GM23338 (cell line): ENCODE measurements around the gene ARHGEF11. TPM values are rescaled to one million over a fixed set of nuclear protein-coding genes. Genes with fewer than 3 reads are reported as not detected.

ENCODE experiments used
- ATAC-seq: fragments of 200-7000 bp; cut with Tn5 transposase; 3 replicates; pipeline ENCODE4 v1.9.1; 2020
- DNase-seq: peaks from one replicate; pipeline ENCODE4 v3.0.0-alpha.2; 2015; ENCODE audit warnings: low spot score
- H2AFZ ChIP-seq: fragments of 200-600 bp; sonication (generic); 2 replicates; pipeline ENCODE4 v1.8.0; 2016; ENCODE audit warnings: antibody characterized with exemption, mild to moderate bottlenecking, moderate library complexity
- H3F3A ChIP-seq: fragments of 200-600 bp; sonication (generic); replicated peaks from 2 replicates; pipeline ENCODE4 v1.8.0; 2017; ENCODE audit warnings: antibody characterized with exemption, mixed run types, low read depth
- H3K27ac ChIP-seq: fragments of 200-600 bp; sonication (generic); 2 replicates; pipeline ENCODE4 v1.6.1; 2016; ENCODE audit warnings: low read depth
- H3K27me3 ChIP-seq: fragments of 200-600 bp; sonication (generic); 2 replicates; pipeline ENCODE4 v1.8.0; 2016; ENCODE audit warnings: mild to moderate bottlenecking, mixed run types, moderate library complexity; ENCODE audit not compliant: insufficient read depth
- H3K36me3 ChIP-seq: fragments of 200-600 bp; sonication (generic); 2 replicates; pipeline ENCODE4 v1.8.0; 2016; ENCODE audit warnings: mild to moderate bottlenecking; ENCODE audit not compliant: insufficient read depth
- H3K4me1 ChIP-seq: fragments of 200-600 bp; sonication (generic); 2 replicates; pipeline ENCODE4 v1.8.0; 2016; ENCODE audit warnings: mild to moderate bottlenecking, moderate library complexity; ENCODE audit not compliant: insufficient read depth
- H3K4me2 ChIP-seq: fragments of 200-600 bp; sonication (generic); 2 replicates; pipeline ENCODE4 v1.7.1; 2017; ENCODE audit warnings: mixed run types
- H3K4me3 ChIP-seq: fragments of 200-600 bp; sonication (generic); 2 replicates; pipeline ENCODE4 v1.6.1; 2016; ENCODE audit warnings: mixed run types
- H3K79me2 ChIP-seq: fragments of 200-600 bp; sonication (generic); replicated peaks from 2 replicates; pipeline ENCODE4 v1.8.0; 2017; ENCODE audit warnings: mild to moderate bottlenecking; ENCODE audit not compliant: insufficient read depth
- H3K9me2 ChIP-seq: fragments of 200-600 bp; sonication (generic); 2 replicates; pipeline ENCODE4 v1.8.0; 2017; ENCODE audit not compliant: insufficient read depth
- H4K20me1 ChIP-seq: fragments of 200-600 bp; sonication (generic); replicated peaks from 2 replicates; pipeline ENCODE4 v1.8.0; 2017; ENCODE audit warnings: mild to moderate bottlenecking; ENCODE audit not compliant: insufficient read depth
- H3K27ac Mint-ChIP-seq: 2 replicates; pipeline ENCODE4 v1.8.0; 2020; ENCODE audit warnings: inconsistent platforms, mild to moderate bottlenecking, moderate library complexity, mixed read lengths
- H3K27me3 Mint-ChIP-seq: 3 replicates; pipeline ENCODE4 v1.8.0; 2022; ENCODE audit warnings: low read depth, mild to moderate bottlenecking, moderate library complexity, mixed read lengths, inconsistent platforms; ENCODE audit not compliant: insufficient read depth, poor library complexity
- H3K36me3 Mint-ChIP-seq: 3 replicates; pipeline ENCODE4 v1.8.0; 2021; ENCODE audit warnings: low read depth, mild to moderate bottlenecking, inconsistent platforms, moderate library complexity, mixed read lengths
- H3K4me1 Mint-ChIP-seq: 3 replicates; pipeline ENCODE4 v1.8.0; 2020; ENCODE audit warnings: mild to moderate bottlenecking, inconsistent platforms, mixed read lengths
- H3K4me3 Mint-ChIP-seq: 3 replicates; pipeline ENCODE4 v1.8.0; 2021; ENCODE audit warnings: moderate library complexity, mild to moderate bottlenecking, inconsistent platforms, mixed read lengths
- H3K9me3 Mint-ChIP-seq: 3 replicates; pipeline ENCODE4 v1.8.0; 2020; ENCODE audit warnings: moderate library complexity, mild to moderate bottlenecking, inconsistent platforms, mixed read lengths
- CREB1 ChIP-seq: fragments of 250-450 bp; sonication (Bioruptor Pico); IDR thresholded peaks from 2 replicates; pipeline ENCODE4 v1.5.0; 2020; ENCODE audit warnings: low read depth, mild to moderate bottlenecking, moderate library complexity
- EZH2 ChIP-seq: fragments of 200-600 bp; sonication (generic); IDR thresholded peaks from one replicate; pipeline ENCODE4 v1.8.0; 2017; ENCODE audit warnings: antibody characterized with exemption, mild to moderate bottlenecking, low read depth; ENCODE audit not compliant: unreplicated experiment
- EZH2phosphoT487 ChIP-seq: fragments of 200-600 bp; sonication (generic); IDR thresholded peaks from one replicate; pipeline ENCODE4 v1.8.1; 2018; ENCODE audit warnings: antibody characterized with exemption; ENCODE audit not compliant: unreplicated experiment
- JUNB ChIP-seq: IDR thresholded peaks from one replicate; pipeline ENCODE4 v1.6.1; 2016; ENCODE audit warnings: antibody characterized with exemption; ENCODE audit not compliant: unreplicated experiment
- NANOG ChIP-seq: IDR thresholded peaks from 2 replicates; pipeline ENCODE4 v1.6.1; 2016; ENCODE audit warnings: antibody characterized with exemption, borderline replicate concordance
- POLR2AphosphoS5 ChIP-seq: IDR thresholded peaks from 2 replicates; pipeline ENCODE4 v1.6.1; 2016; ENCODE audit warnings: antibody characterized with exemption, low read depth
- STAT1 ChIP-seq: IDR thresholded peaks from one replicate; pipeline ENCODE4 v1.6.1; 2016; ENCODE audit warnings: antibody characterized with exemption; ENCODE audit not compliant: unreplicated experiment
- ZNF114 ChIP-seq: fragments of 250-450 bp; sonication (Bioruptor Pico); IDR thresholded peaks from 2 replicates; pipeline ENCODE4 v1.5.0; 2020; ENCODE audit warnings: mild to moderate bottlenecking, moderate library complexity
- ZNF331 ChIP-seq: fragments of 250-450 bp; sonication (Bioruptor Pico); IDR thresholded peaks from 2 replicates; pipeline ENCODE4 v1.5.0; 2020; ENCODE audit warnings: low read depth, mild to moderate bottlenecking, moderate library complexity
- polyA plus RNA-seq: library from polyadenylated mRNA; unstranded; fragments of >200 nt; fragmentation: Nextera tagmentation; extraction: Ambion mirVana; gene quantifications from 2 replicates; pipeline ENCODE4 v1.2.1, GENCODE V29; 2016
- total RNA-seq: library from RNA; depleted of rRNA; stranded (reverse); fragments of >200 nt; shearing (Covaris generic); gene quantifications from 2 replicates; pipeline ENCODE4 v1.2.3, GENCODE V29; 2014
- TF ChIP-seq, protein P1 (sequence below): IDR thresholded peaks from 2 replicates; pipeline ENCODE4 v1.6.1; 2016; ENCODE audit warnings: antibody characterized with exemption
- TF ChIP-seq, protein P2 (sequence below): IDR thresholded peaks from one replicate; pipeline ENCODE4 v1.6.1; 2018; ENCODE audit warnings: antibody characterized with exemption; ENCODE audit not compliant: unreplicated experiment
- TF ChIP-seq, protein P3 (sequence below), 2 experiments: fragments of 200-600 bp in 1 of 2; sonication (generic) in 1 of 2; conservative IDR thresholded peaks; 2 replicates each; pipeline versions ENCODE4 v1.5.1 to v1.6.1; 2016 to 2017; ENCODE audit warnings: antibody characterized with exemption in 2 of 2, low read depth in 2 of 2, mild to moderate bottlenecking in 2 of 2, moderate library complexity in 1 of 2
- TF ChIP-seq, protein P4 (sequence below): fragments of 250-450 bp; sonication (Bioruptor Pico); IDR thresholded peaks from 2 replicates; pipeline ENCODE4 v1.5.0; 2020; ENCODE audit warnings: mild to moderate bottlenecking, moderate library complexity

Gene ARHGEF11
- total and polyA plus RNA-seq, 2 experiments from 2014 or later: 12.3 to 33.7 TPM

DNA sequence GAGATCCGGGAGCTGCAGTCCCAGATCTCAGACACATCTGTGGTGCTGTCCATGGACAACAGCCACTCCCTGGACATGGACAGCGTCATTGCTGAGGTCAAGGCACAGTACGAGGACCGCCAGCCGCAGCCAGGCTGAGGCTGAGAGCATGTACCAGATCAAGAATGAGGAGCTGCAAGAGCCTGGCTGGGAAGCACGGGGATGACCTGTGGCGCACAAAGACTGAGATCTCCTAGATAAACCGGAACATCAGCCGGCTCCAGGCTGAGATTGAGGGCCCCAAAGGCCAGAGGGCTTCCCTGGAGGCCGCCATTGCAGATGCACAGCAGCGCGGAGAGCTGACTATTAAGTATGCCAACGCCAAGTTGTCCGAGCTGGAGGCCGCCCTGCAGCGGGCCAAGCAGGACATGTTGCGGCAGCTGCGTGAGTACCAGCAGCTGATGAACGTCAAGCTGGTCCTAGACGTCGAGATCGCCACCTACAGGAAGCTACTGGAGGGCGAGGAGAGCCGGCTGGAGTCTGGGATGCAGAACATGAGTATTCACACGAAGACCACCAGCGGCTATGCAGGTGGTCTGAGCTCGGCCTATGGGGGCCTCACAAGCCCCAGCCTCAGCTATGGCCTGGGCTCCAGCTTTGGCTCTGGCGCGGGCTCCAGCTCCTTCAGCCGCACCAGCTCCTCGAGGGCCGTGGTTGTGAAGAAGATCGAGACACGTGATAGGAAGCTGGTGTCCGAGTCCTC is 28.6 kb upstream of the ARHGEF11 start:
- H3K27me3 Mint-ChIP-seq: peaks cover 7% of the 10 kb centered on the region
- H3K27ac ChIP-seq: no peak overlapping the region
- H3K4me1 Mint-ChIP-seq: peaks cover 9% of the 10 kb centered on the region; the same call in 2 of the 3 replicates
- H3F3A ChIP-seq: no peaks in the 10 kb centered on the region
- DNase-seq (peak; percentile 88), ATAC-seq (peak; percentile 69)
- no peaks in the 10 kb centered on the region for H3K9me3 Mint-ChIP-seq
- no peaks in the 10 kb centered on the region for H4K20me1 ChIP-seq
- TF ChIP-seq POLR2AphosphoS5 (no peak), CREB1 (CRISPR knock-in tag) (no peak), JUNB (no peak), ZNF331 (CRISPR knock-in tag) (no peak), STAT1 (no peak), EZH2 (no peak), EZH2phosphoT487 (no peak), NANOG (no peak), ZNF114 (CRISPR knock-in tag) (no peak)
- TF ChIP-seq, protein P1, sequence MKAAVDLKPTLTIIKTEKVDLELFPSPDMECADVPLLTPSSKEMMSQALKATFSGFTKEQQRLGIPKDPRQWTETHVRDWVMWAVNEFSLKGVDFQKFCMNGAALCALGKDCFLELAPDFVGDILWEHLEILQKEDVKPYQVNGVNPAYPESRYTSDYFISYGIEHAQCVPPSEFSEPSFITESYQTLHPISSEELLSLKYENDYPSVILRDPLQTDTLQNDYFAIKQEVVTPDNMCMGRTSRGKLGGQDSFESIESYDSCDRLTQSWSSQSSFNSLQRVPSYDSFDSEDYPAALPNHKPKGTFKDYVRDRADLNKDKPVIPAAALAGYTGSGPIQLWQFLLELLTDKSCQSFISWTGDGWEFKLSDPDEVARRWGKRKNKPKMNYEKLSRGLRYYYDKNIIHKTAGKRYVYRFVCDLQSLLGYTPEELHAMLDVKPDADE: no peak
- TF ChIP-seq, protein P2, sequence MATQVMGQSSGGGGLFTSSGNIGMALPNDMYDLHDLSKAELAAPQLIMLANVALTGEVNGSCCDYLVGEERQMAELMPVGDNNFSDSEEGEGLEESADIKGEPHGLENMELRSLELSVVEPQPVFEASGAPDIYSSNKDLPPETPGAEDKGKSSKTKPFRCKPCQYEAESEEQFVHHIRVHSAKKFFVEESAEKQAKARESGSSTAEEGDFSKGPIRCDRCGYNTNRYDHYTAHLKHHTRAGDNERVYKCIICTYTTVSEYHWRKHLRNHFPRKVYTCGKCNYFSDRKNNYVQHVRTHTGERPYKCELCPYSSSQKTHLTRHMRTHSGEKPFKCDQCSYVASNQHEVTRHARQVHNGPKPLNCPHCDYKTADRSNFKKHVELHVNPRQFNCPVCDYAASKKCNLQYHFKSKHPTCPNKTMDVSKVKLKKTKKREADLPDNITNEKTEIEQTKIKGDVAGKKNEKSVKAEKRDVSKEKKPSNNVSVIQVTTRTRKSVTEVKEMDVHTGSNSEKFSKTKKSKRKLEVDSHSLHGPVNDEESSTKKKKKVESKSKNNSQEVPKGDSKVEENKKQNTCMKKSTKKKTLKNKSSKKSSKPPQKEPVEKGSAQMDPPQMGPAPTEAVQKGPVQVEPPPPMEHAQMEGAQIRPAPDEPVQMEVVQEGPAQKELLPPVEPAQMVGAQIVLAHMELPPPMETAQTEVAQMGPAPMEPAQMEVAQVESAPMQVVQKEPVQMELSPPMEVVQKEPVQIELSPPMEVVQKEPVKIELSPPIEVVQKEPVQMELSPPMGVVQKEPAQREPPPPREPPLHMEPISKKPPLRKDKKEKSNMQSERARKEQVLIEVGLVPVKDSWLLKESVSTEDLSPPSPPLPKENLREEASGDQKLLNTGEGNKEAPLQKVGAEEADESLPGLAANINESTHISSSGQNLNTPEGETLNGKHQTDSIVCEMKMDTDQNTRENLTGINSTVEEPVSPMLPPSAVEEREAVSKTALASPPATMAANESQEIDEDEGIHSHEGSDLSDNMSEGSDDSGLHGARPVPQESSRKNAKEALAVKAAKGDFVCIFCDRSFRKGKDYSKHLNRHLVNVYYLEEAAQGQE: no peak
- TF ChIP-seq, protein P3, sequence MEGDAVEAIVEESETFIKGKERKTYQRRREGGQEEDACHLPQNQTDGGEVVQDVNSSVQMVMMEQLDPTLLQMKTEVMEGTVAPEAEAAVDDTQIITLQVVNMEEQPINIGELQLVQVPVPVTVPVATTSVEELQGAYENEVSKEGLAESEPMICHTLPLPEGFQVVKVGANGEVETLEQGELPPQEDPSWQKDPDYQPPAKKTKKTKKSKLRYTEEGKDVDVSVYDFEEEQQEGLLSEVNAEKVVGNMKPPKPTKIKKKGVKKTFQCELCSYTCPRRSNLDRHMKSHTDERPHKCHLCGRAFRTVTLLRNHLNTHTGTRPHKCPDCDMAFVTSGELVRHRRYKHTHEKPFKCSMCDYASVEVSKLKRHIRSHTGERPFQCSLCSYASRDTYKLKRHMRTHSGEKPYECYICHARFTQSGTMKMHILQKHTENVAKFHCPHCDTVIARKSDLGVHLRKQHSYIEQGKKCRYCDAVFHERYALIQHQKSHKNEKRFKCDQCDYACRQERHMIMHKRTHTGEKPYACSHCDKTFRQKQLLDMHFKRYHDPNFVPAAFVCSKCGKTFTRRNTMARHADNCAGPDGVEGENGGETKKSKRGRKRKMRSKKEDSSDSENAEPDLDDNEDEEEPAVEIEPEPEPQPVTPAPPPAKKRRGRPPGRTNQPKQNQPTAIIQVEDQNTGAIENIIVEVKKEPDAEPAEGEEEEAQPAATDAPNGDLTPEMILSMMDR (conservative IDR thresholded peaks at IDR 0.05; ENCODE audit: low read depth in 2 of 2): peak; percentile 60 to 83
- TF ChIP-seq, protein P4, sequence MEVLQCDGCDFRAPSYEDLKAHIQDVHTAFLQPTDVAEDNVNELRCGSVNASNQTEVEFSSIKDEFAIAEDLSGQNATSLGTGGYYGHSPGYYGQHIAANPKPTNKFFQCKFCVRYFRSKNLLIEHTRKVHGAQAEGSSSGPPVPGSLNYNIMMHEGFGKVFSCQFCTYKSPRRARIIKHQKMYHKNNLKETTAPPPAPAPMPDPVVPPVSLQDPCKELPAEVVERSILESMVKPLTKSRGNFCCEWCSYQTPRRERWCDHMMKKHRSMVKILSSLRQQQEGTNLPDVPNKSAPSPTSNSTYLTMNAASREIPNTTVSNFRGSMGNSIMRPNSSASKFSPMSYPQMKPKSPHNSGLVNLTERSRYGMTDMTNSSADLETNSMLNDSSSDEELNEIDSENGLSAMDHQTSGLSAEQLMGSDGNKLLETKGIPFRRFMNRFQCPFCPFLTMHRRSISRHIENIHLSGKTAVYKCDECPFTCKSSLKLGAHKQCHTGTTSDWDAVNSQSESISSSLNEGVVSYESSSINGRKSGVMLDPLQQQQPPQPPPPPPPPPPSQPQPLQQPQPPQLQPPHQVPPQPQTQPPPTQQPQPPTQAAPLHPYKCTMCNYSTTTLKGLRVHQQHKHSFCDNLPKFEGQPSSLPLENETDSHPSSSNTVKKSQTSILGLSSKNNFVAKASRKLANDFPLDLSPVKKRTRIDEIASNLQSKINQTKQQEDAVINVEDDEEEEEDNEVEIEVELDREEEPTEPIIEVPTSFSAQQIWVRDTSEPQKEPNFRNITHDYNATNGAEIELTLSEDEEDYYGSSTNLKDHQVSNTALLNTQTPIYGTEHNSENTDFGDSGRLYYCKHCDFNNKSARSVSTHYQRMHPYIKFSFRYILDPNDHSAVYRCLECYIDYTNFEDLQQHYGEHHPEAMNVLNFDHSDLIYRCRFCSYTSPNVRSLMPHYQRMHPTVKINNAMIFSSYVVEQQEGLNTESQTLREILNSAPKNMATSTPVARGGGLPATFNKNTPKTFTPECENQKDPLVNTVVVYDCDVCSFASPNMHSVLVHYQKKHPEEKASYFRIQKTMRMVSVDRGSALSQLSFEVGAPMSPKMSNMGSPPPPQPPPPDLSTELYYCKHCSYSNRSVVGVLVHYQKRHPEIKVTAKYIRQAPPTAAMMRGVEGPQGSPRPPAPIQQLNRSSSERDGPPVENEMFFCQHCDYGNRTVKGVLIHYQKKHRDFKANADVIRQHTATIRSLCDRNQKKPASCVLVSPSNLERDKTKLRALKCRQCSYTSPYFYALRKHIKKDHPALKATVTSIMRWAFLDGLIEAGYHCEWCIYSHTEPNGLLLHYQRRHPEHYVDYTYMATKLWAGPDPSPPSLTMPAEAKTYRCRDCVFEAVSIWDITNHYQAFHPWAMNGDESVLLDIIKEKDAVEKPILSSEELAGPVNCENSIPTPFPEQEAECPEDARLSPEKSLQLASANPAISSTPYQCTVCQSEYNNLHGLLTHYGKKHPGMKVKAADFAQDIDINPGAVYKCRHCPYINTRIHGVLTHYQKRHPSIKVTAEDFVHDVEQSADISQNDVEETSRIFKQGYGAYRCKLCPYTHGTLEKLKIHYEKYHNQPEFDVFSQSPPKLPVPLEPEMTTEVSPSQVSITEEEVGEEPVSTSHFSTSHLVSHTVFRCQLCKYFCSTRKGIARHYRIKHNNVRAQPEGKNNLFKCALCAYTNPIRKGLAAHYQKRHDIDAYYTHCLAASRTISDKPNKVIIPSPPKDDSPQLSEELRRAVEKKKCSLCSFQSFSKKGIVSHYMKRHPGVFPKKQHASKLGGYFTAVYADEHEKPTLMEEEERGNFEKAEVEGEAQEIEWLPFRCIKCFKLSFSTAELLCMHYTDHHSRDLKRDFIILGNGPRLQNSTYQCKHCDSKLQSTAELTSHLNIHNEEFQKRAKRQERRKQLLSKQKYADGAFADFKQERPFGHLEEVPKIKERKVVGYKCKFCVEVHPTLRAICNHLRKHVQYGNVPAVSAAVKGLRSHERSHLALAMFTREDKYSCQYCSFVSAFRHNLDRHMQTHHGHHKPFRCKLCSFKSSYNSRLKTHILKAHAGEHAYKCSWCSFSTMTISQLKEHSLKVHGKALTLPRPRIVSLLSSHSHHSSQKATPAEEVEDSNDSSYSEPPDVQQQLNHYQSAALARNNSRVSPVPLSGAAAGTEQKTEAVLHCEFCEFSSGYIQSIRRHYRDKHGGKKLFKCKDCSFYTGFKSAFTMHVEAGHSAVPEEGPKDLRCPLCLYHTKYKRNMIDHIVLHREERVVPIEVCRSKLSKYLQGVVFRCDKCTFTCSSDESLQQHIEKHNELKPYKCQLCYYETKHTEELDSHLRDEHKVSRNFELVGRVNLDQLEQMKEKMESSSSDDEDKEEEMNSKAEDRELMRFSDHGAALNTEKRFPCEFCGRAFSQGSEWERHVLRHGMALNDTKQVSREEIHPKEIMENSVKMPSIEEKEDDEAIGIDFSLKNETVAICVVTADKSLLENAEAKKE (CRISPR knock-in tag): peak; percentile 54; the same call in 1 of the 2 replicates
- no peak overlapping the region for H3K4me3 Mint-ChIP-seq
- no peaks in the 10 kb centered on the region for H3K4me1 ChIP-seq
- H3K79me2 ChIP-seq: no peaks in the 10 kb centered on the region
- no peaks in the 10 kb centered on the region for H3K36me3 ChIP-seq
- H3K27me3 ChIP-seq: no peaks in the 10 kb centered on the region
- H3K4me3 ChIP-seq: no peak overlapping the region
- H2AFZ ChIP-seq: peak overlapping the region; percentile 96
- H3K27ac Mint-ChIP-seq: no peak overlapping the region
- no peaks in the 10 kb centered on the region for H3K36me3 Mint-ChIP-seq
- no peak overlapping the region for H3K4me2 ChIP-seq
- H3K9me2 ChIP-seq: no peaks in the 10 kb centered on the region
